ENCODE data around the gene BRICD5. TPM values are rescaled to one million over a fixed set of nuclear protein-coding genes. Genes with fewer than 3 reads are reported as not detected.

BRICD5 gene
- total RNA-seq, 4 donors from 2014 or later, result 1.2 to 6.8 (median 5.7) TPM

DNA sequence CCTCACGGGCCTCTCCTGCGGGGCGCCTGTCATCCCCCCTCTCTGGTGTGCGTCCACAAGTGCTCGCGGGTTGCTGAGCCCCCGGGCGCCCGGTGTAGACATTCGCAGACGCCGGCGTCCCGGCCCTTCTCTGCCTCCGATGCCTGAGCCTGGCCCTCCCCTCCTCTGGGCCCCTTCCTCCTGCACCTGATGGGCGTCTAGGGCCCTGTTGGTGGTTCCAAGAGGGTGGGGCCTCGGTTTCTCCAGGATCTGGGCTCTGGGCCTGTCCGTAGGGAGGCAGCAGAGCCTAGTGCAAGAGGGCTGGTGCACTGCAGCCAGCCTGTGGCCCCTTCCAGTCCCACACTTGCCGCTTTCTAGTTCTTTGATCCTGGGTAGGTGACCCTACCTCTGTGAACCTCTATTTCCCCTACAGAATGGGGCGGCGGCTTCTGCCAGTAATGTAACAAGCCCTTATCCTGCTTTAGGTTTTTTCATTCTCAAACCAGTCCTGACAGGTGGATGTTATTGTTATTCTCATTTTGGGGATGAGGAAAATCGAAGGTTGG, 13.4 kb upstream of the BRICD5 start:
- Histone ChIP-seq H3K27ac (replicated peaks in 1 of 4) (peak overlapping the region; percentile 86 to 90 (median 87)), H3K36me3 (peaks cover 3 to 26% (median 24%) of the 10 kb centered on the region in 4 donors), H3K4me1 (peaks cover 28 to 41% (median 38%) of the 10 kb centered on the region in 4 donors), H3K9me3 (no peaks in the 10 kb centered on the region), H3K4me3 (peak overlapping the region; percentile 75 to 93 (median 84)), H3K27me3 (no peaks in the 10 kb centered on the region)
- WGBS, result 33% methylated on average over 4 of the region's 22 CpGs
- intact Hi-C loops (cut with DNase I), result no loop called here
- no peak for DNase-seq (ENCODE audit: extremely low spot score)
- TF ChIP-seq POLR2AphosphoS5 (IDR thresholded peaks at IDR 0.05), result no peak
- TF ChIP-seq, protein P1, sequence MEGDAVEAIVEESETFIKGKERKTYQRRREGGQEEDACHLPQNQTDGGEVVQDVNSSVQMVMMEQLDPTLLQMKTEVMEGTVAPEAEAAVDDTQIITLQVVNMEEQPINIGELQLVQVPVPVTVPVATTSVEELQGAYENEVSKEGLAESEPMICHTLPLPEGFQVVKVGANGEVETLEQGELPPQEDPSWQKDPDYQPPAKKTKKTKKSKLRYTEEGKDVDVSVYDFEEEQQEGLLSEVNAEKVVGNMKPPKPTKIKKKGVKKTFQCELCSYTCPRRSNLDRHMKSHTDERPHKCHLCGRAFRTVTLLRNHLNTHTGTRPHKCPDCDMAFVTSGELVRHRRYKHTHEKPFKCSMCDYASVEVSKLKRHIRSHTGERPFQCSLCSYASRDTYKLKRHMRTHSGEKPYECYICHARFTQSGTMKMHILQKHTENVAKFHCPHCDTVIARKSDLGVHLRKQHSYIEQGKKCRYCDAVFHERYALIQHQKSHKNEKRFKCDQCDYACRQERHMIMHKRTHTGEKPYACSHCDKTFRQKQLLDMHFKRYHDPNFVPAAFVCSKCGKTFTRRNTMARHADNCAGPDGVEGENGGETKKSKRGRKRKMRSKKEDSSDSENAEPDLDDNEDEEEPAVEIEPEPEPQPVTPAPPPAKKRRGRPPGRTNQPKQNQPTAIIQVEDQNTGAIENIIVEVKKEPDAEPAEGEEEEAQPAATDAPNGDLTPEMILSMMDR (IDR thresholded peaks at IDR 0.05), result peak in 1 of 3 experiments; percentile 4

DNA sequence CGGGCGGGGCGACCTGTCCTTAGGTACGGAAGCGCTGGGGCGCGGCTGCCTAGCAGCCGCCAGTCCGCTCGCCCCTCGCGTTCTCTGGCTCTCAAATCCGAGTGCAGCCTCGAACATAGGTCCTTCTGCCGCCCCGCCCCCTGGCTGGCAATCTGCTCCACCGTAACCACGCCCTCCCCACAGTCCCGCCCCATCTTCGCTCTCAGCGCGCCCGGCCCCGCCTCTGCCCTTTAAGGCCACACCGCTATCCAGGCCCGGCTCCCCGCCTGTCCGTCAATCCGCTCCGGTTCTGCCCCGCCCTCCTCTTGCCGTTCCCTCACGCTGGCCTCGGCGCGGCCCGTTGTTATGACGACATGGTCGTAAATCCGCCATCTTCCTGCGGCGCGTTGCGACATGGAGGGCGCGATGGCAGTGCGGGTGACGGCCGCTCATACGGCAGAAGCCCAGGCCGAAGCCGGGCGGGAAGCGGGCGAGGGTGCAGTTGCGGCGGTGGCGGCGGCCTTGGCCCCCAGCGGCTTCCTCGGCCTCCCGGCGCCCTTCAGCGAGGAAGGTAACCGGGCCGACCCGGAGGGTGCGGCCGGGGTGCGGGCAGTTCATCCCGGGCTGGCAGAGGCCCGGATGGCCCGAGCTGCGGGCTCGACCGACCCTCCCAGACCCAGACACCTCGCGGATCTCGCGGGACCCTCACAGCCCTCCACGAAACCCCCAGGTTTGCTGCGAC, 12.7 kb upstream of the BRICD5 start, which contains the start of gene E4F1:
TSS of gene E4F1 (plus strand) at position 371 of the 721 bp plus-strand sequence. CDS start at position 394, 23 bp downstream.
- WGBS, result 0% methylated on average over 8 of the region's 82 CpGs
- Histone ChIP-seq H3K4me1 (peaks cover 28 to 41% (median 38%) of the 10 kb centered on the region in 4 donors), H3K36me3 (peaks cover 0 to 20% (median 18%) of the 10 kb centered on the region in 4 donors), H3K27me3 (no peaks in the 10 kb centered on the region), H3K4me3 (peak within 1 kb of the TSS; percentile 75 to 93 (median 84)), H3K27ac (replicated peaks in 1 of 4) (peak within 1 kb of the TSS; percentile 86 to 90 (median 87)), H3K9me3 (no peaks in the 10 kb centered on the region)
- DNase-seq (ENCODE audit: extremely low spot score), result peak; percentile 100
- TF ChIP-seq POLR2A (IDR thresholded peaks at IDR 0.05; ENCODE audit: low read depth) (peak; percentile 90), EP300 (IDR thresholded peaks at IDR 0.05) (no peak), POLR2AphosphoS5 (IDR thresholded peaks at IDR 0.05) (peak; percentile 98 to 99)
- TF ChIP-seq, protein P1 (IDR thresholded peaks at IDR 0.05), result peak in 2 of 3 experiments; percentile 5 to 24
- intact Hi-C loops (cut with DNase I), result no loop called here

DNA sequence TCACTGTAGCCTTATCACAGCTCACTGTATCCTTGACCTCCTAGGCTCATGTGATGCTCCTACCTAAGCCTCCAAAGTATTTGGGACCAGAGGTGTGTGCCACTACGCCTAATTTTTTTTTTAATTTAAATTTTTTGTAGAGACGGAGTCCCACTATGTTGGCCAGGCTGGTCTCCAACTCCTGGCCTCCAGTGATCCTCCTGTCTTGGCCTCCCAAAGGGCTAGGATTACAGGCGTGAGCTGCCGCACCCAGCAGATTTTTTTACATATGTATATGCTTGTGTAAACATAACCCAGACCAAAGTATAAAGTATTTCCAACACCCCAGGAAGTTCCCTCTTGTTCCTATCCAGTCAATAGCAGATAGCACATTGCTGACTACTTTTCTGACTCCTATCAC, 5.7 kb upstream of the BRICD5 start:
- Histone ChIP-seq H3K27me3 (no peaks in the 10 kb centered on the region), H3K27ac (replicated peaks in 1 of 4) (peak overlapping the region in 2 of 4 donors; percentile 89 to 91), H3K9me3 (no peaks in the 10 kb centered on the region), H3K4me1 (peaks cover 26 to 39% (median 35%) of the 10 kb centered on the region in 4 donors), H3K36me3 (peaks cover 0 to 10% (median 7%) of the 10 kb centered on the region in 4 donors), H3K4me3 (no peak overlapping the region)
- intact Hi-C loops (cut with DNase I), result no loop called here
- no peak for TF ChIP-seq POLR2A (IDR thresholded peaks at IDR 0.05; ENCODE audit: low read depth)
- TF ChIP-seq EP300 (IDR thresholded peaks at IDR 0.05), result no peak
- no peak for TF ChIP-seq POLR2AphosphoS5 (IDR thresholded peaks at IDR 0.05)
- TF ChIP-seq, protein P1 (IDR thresholded peaks at IDR 0.05), result no peak
- 93% methylated on average over 4 of the region's 4 CpGs for WGBS
- DNase-seq (ENCODE audit: extremely low spot score), result no peak

DNA sequence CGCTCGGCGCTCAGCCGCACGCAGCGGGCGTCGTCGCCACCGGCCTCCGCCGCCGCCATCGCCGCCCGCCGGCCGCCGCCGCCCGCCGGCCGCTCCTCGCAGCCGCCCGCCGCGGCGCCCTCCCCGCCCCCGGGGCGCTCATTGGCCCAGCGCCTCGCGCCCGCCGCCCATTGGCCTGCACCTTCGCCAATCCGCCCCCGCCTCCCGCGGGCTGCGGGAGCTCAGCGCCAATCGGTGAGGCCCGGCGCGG, 4.0 kb upstream of the BRICD5 start, which contains the start of gene PGP:
TSS of gene PGP (minus strand) at position 122 of the 250 bp plus-strand sequence. CDS start at position 59, 63 bp downstream.
- intact Hi-C loops (cut with DNase I), result loop anchor here (5.0 kb wide), 1 partner anchor 52 kb away; no protein-coding TSS in a partner anchor
- TF ChIP-seq POLR2AphosphoS5 (IDR thresholded peaks at IDR 0.05), result no peak
- TF ChIP-seq POLR2A (IDR thresholded peaks at IDR 0.05; ENCODE audit: low read depth), result no peak
- TF ChIP-seq EP300 (IDR thresholded peaks at IDR 0.05), result no peak
- TF ChIP-seq, protein P1 (IDR thresholded peaks at IDR 0.05), result no peak
- Histone ChIP-seq H3K4me1 (peaks cover 26 to 39% (median 35%) of the 10 kb centered on the region in 4 donors), H3K27me3 (no peaks in the 10 kb centered on the region), H3K36me3 (peaks cover 5 to 16% (median 12%) of the 10 kb centered on the region in 4 donors), H3K4me3 (peak within 1 kb of the TSS; percentile 79 to 89 (median 85)), H3K9me3 (no peaks in the 10 kb centered on the region), H3K27ac (replicated peaks in 1 of 4) (peak within 1 kb of the TSS; percentile 89 to 96 (median 92))
- no peak for DNase-seq (ENCODE audit: extremely low spot score)
- 0% methylated on average over 6 of the region's 48 CpGs for WGBS
